Activated CD4-positive, CD25-positive, alpha-beta regulatory T cell treated with anti-CD3 and anti-CD28 coated beads, Interleukin-2, amount 50 U/mL, for 72 hours (primary cell): ENCODE measurements around the gene LMOD1.
"Not testable (repeated sequence)": the region's sequence is repeated elsewhere in the genome, so short reads cannot be mapped to it uniquely, and the experiment has no call there.

Source experiments
- DNase-seq: peaks from one replicate; pipeline ENCODE4 v3.0.0; 2021

Gene LMOD1

DNA sequence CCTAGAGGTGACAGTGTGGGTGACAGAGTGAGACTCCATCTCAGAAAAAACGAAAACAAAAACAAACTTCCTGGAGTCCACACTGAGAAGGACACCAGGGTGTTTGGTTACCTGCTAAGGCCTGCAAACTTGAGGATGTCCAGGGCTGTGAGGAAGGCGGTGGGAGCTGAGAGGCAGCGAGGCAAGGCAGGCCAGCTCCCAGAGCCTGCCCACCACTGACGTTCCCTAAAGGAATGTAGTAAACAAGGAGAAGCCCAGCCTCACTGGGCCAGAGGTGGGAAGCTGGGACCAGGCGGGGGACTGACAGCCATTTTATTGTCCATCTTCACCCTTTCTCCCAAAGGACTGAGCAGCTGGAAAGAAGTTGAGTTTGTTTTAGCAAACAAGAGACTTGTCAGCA is 33.5 kb downstream of the LMOD1 start:
- no peak for DNase-seq

DNA sequence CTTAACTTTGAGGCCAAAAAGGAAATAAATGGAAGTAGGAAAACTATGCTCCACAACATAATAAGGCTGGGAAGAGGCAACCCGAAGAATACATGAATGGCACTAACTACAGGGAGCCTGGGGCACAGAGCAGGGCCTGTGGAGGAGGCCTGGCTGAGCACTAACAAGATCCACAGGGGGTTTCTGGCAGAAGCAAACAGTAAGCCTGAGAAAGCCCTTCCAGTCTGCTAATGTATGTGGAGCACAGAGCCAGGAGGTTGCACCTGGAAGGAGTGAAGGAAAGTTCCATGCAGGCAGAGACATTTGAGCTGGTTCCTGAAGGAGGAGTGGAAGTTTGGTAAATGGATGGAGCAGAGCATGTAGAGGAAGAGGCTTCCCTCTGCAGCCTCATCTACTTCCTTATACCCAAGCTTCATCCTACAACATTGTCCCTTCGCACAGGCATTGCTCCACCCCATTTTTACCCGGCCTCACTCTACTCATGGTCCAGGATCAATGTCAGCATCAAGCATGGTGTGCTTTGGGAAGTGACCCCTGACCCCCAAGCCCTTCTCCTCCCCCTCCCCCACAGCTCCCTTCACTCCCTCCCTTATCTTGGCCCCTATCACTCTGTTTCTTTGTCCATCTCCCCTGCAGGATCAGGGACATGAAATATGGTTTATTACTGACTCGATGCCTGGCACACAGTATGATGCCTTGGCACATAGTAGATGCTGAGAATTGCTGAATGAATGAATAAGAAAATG is 34.3 kb downstream of the LMOD1 start:
- DNase-seq = no peak

DNA sequence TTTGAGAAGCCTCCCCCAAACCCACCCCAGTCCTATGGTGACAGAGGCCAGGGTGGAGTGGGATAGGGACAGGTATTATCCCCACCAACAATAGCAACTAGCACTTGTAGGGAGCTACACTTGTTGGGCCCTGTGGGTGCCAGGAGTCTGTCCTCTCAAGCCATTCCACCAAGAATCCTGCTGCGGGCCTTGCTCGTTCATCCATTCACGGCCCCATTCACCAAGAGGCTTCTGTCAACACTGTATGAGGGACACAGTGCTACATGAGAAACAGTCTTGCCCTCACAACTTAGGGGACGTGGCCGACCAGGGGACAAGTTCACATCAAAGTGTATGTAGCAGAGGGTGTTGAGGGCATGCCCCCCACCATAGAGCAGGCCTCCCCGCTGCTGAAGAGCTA is 38.7 kb downstream of the LMOD1 start:
- no peak for DNase-seq

DNA sequence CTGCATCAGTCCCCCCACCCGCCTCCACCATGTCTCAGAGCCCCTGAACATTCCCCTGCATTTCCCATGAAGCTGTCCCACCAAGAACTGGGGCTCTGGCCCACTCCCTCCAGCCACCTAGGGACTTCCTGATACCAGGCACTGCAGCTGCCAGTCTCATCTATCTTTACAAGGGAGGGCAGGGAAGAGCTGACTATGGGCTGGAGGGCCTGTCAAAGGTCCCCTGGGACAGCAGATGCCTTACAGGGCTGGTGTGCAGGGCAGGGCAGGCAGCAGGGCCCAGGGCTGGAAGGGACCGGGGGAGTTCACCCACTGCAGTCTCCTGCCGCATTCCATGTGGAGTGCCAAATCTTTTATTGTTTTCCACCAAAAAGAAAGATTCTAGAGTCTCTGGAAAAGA is 40.0 kb downstream of the LMOD1 start:
- no peak for DNase-seq

DNA sequence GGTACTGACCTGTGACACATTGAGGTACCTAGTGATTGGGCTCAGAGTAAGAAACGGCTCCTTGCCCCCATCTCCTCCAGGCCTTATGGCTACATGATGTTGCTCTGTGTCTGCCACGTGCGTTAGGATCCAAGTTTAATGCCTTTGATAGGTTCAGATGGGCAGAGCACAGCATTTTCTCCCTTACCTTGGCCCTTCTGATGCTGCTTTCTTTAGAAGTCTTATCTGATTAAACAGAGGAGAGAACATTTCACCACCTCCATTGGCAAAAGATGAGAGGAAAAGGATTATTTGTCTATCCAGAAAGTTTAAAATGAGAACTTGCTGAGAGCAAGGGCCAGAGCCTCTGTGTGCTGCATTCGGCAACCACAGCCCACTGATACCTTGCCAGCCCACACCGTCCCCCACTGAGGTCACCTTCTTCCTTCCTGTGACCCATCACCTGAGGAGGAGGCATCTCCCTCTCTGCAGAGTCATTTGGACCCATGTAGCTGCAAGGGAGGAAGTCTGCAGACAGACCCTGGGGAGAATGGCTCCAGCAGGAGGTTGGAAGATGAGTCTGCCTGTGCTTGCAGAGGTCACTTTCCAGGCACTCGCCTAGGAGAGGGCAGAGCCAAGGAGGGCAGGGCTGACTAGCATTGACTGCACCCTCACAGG is 41.0 kb downstream of the LMOD1 start:
- no peak for DNase-seq

DNA sequence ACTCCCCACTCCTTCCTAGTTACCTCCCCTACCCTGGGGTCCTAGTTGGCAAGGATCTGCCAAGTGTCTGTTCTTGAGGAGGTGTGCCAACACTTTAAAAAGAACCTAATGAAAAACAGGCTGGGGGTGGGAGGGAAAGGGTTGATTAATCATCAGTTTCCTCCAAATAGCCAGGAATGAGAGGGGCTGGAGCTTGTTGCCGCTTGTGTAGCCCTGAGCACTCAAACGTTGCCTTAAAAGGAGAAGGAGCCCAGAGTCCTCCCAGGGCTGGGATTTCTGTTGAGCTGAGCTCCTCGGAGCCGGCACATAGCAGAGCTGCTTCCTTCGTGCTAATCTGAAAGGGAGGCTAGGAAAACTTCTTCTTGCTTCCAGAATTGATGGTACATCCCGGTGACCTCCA is 41.8 kb downstream of the LMOD1 start:
- no peak for DNase-seq

DNA sequence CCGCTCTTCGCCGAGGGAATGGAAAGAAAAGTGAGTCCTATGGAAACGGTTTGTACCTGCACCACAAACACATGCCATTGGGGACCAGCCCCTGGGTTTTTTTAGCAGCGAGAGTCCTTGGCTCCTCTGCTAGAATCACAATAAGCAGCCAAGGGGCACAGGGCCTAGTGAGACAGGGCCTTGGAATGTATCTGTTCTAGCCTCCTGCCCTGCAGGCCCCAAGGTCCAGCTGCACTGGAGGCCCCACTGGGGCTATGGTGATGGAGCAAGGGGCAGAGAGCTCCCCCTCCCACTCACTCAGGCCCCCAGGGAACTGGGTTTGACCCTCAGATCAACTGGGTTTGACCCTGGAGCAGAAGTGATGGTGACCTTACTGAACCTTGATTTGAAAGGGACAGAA is 43.2 kb downstream of the LMOD1 start:
- no peak for DNase-seq

DNA sequence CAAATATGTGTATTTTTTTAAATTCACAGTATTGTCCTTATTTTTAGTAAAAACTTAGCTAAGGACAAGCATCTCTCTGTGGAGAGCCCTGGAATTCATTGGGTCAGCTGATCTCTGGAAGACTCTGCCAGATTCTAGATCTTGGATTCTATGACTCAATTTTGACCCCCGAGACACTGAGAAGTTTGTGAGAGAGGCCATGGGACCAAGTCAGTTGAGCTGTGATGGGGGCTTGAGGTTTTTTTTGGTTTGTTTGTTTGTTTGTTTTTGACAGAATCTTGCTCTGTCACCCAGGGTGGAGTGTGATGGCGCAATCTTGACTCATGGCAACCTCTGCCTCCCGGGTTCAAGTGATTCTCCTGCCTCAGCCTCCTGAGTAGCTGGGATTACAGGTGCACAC is 44.1 kb downstream of the LMOD1 start:
- DNase-seq = no peak

DNA sequence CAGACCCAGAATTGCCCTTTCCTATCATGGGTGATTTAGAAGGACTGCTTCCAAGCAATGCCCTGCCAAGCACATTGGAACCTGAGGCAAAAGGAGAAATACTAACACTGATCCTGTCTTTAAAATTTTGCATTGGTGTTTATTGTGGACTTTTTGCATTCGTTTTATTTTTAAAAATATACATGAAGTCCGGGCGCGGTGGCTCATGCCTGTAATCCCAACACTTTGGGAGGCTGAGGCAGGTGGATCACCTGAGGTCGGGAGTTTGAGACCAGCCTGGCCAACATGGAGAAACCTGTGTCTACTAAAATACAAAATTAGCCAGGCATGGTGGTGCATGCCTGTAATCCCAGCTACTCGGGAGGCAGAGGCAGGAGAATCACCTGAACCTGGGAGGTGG is 45.3 kb downstream of the LMOD1 start:
- not testable (repeated sequence) for DNase-seq

DNA sequence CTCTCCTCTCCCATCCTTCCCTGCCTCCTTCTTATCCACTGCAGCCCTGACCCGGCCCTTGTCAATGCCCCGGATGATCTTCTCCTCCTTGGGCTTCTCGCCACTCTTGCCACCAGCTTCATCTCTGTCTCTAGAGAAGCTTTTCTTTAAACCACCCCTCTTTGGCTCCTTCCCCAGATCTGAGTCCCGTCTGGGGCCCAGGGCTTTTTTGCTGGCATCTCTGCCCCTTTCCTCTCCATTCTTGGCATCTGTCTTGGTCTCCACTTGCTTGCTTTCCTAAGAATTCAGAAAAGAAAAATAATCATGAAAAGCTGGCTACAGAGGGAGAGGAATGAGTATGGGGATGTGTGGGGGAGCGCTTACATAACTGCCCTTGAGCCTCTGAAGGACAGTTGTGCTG is 45.9 kb downstream of the LMOD1 start:
- no peak for DNase-seq

DNA sequence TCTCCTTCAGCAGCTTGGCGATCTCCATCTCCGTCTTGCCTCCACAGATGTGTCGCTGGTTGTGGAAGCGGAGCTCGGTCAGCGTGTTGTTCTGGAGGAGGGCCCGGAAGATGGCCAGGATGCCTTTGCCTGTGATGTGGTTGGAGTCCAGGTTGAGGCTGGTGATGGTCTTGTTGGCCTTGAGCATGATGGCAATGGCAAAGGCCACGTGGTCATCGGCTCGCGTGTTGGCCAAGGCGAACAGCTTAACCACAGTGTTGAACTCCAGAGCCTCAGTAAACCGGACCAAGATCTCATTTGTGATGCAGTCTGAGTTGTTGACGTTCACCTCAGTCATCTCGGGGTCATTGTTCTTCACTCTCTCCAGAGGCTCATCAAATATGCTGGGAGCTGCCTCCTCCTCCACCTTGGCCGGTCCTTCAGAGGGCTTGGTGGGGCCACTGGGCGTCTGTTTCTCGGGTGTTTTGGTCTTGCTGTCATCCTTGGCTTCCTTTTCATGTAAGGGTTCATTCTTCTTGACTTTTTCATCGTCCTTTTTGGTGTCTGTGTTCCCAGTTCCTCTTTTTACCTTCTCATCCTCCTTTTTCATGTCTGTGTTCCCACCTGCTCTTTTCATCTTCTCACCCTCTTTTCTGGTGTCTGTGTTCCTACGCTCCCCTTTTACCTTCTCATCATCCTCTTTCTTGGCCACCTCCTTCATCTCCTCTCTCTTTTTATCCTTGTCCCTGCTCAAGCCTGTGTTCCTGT is 46.5 kb downstream of the LMOD1 start:
- no peak for DNase-seq

DNA sequence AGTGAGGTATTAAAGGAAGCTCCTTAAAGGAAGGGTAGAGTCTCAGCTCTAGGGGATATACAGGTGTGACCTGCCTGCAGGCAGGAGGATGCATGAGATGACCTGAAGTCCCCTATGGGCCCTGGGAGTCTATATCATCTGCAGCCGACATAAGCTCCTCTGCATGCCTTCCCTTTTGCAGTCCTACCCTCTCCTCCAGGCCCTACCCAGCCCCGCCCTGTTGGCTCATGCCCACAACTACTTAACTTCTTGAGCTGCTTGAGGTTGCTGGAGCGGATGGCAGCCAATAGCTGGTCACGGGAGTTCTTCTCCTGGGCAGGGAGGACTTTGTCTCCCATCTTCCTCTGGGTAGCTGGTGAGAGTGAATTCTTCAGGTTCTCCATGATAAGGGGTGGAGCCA is 47.4 kb downstream of the LMOD1 start:
- DNase-seq = no peak

DNA sequence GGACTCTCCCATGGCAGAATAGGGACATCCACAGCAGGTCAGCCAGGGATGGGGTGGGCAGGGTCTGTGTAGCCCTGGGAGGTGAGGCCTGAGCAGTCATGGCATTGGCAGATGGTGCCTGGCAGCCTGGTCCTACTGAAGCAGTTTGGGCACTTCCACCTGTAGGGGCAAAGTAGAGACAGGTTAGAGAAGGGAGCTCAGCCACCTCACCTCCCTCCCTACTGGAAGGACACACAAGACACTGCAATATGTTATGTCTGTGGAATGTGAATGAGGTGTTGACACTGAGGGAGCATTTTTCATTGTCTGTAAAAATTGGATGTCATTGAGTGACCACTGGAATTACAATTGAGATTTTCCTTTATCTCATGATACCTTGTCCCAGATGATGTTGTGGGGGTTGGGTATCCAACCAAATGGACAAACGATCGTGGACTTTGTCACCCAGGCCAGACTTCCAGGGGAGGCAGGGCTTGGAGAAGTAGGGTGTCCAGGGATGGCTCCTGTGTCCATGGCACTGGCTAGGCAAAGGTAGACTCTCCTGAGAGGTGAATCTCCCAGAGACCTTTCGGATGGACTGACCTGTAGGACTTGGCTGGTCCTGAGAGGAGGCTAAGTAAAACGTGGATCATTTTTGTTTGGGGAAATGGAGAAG is 48.0 kb downstream of the LMOD1 start:
- DNase-seq = no peak

DNA sequence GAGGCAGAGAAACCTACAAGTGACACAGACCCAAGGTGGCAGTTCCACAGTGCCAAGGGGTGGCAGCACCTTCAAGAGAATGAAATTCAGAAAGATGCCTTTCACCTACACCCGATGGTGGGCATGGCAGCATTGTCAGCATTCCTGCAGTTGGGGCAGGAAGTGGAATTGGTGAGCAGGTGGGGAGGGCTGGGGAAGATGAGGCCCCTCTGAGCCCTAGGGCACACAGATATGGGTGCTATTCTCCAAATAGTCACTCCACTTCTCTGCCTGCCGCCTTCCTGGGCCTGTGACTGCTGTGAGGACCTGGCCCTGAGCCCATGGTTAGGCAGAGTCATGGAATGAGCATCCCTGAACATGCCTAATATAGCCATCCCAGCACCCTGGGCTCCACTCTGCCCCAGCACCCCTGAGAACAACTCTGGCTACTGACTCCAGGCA is 49.4 kb downstream of the LMOD1 start:
- no peak for DNase-seq

DNA sequence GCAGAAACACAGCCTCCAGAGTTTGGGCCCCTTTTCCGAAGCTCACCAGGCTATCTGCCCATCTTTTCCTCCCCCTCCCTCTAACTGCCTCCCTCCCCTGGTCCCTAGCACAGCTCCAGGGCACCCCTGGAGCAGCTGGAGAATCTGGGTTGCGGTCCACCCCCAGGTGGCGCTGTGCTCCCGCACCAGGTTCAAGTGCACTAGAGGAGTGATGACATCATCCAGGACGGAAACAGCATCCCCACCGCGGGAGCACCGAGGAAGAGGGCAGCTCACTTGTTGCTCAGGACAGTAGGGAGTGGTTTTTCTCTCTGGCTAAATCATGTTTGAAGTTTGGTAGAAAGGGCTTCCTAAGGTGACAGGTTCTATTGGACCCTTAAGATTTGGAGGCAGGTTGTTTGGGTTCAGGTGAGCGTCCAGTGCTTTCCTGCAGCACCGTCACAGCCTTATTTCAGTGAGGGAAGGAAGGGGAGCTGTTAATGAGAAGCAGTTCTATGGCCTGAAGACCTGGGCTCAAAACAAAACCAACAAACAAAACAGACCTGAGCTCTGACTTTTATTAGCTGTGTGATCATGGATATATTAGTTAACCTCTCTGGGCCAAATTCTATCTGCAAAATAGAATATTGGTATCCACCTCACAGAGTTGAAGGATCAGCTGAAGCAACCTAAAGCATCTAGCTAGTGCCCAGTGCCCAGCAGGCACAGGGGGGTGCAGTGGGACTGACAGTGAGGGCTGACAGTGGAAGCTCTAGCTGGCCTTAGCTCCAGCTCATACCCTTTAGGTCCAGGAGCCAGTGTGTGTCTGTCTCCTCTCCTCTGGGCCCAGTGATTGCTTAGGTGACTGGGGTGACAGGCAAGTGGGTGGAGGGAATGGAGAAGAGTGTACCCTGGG is 50.2 kb downstream of the LMOD1 start:
- peak; percentile 89 for DNase-seq

DNA sequence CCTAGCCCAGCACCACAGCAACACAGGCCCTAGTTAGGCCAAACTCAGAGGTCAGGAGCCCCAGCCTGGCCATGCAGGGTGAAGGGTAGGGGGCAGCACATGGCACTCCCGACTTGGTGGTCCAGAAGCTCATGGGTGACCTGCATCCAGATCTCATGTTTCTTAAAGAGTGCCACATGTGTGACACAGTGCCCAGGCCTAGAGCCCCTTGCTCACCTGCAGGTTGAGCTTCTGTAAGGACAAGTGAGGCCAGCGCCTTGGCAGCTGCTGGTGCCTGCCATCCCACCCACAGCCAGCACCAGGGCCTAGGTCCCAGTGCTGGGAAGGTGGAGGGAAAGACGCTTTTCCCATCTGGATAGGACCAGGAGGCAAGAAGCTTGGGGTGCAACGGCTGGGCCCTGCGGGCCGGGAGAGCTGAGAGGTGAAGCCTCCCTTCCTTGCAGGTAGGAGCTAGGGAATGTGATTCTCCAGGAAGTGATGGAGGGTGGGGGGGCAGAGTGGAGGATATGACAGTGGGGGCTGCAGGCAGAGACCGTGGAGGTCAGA is 51.2 kb downstream of the LMOD1 start:
- no peak for DNase-seq

DNA sequence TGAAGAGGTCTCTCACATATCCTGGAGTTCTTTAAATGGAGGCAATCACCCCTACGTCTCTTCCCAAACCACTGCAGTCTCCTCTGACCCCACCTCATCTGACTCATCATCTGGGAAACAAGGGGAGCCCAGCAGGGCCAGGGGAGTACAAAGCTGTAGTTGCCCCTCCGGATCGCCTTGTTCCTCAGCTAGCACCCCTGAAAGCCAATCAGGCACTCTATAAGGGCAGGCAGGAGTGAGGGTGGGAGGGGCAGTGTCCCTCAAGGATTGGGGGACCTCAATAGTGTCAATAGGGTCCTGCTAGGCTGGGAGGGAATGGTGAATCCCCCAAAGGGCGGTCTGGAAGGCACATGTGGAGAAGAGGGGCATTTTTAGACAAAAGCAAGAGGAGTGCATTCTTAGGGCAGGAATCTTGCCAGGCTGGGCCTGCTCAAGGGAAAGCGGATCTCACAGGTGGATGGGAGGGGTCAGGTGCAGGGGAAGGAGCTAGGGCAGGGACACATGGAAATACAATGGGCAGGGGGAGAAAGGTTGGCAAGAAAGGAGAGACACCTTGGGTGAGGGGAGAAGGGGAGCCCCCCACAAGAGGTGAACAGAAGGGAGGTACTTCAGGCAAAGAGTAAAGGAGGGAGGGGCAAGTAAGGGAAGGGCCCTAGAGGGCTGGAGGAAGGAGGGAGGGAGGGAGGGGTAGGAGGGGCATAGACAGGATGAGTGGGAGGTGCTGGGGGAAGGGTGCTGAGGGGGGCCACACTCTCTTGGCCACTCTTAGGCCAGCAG is 51.8 kb downstream of the LMOD1 start:
- no peak for DNase-seq

DNA sequence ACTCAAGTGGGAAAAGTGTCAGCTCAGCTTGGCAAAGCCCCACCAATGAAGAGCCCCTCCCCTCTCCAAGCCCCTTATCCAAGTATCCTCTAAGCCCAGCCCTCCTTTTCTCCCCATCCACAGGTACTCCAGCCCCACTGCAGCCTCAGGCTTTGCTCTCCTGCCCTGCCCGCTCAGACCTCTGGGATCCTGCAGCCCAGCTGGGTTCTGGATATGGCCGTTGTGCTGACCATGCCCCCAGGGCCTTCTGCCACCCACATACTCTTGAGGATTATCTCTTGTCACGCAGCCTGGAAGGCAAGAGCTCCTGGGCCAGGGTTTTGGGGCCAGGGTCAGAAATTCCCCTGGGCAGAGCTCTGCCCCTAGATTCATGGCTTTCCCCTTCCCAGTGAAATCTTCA is 52.9 kb downstream of the LMOD1 start:
- DNase-seq = no peak

DNA sequence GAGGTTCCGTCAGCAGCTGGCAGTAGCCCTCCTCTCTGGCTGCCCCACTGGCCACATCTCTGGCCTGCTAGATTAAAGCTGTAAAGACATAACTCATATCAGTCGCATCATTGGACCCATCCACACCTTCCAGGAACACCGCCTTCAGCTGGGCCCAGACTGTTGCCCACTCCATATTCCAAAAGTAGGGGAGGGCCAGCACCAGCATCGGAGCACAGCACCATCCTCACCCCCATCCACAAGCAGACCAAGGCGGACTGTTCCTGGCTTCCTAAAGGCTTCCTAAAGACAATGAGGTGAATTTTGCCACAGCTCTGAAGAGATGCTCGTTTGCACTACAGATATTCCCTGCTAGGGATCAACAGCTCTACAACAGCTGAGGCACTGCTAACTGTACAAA is 54.1 kb downstream of the LMOD1 start:
- DNase-seq = no peak

DNA sequence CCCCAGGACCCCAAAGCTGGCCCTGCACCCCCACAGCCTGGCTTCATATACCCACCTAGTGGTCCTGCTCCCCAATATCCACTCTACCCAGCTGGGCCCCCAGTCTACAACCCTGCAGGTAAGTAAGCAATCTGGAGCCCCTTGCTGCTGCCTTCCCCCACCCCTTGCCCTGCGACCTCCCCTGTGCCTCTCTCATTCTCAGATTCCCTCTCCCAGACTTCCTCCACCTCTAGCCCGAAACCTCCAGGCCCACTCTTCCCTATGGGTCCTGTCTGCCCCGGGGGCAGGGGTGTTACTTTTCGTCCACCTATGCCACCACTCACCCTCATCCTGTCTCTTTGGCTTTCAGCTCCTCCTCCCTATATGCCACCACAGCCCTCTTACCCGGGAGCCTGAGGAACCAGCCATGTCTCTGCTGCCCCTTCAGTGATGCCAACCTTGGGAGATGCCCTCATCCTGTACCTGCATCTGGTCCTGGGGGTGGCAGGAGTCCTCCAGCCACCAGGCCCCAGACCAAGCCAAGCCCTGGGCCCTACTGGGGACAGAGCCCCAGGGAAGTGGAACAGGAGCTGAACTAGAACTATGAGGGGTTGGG is 54.8 kb downstream of the LMOD1 start:
- DNase-seq = no peak
